Measurements from ENCODE around the gene GSG1L2. TPM values are rescaled to one million over a fixed set of nuclear protein-coding genes. Genes with fewer than 3 reads are reported as not detected.

The GSG1L2 gene
- total RNA-seq, 1 donor from 2014 or later, result not detected

- H3K36me3 ChIP-seq, result no peaks in the 10 kb centered on the region
- no peak overlapping the region for H3K4me3 ChIP-seq
- no peaks in the 10 kb centered on the region for H3K4me1 ChIP-seq
- H3K27me3 ChIP-seq, result no peaks in the 10 kb centered on the region
- no peak for DNase-seq
- no peak for ATAC-seq
- no peak for TF ChIP-seq CTCF (IDR thresholded peaks at IDR 0.05)
- peaks cover 7% of the 10 kb centered on the region for H3K9me3 ChIP-seq
- no peak overlapping the region for H3K27ac ChIP-seq
- intact Hi-C loops (cut with DNase I), result no loop called here
Observed at GRCh38 chr17:9859781-9860180, 37.9 kb upstream of the GSG1L2 start.

DNA sequence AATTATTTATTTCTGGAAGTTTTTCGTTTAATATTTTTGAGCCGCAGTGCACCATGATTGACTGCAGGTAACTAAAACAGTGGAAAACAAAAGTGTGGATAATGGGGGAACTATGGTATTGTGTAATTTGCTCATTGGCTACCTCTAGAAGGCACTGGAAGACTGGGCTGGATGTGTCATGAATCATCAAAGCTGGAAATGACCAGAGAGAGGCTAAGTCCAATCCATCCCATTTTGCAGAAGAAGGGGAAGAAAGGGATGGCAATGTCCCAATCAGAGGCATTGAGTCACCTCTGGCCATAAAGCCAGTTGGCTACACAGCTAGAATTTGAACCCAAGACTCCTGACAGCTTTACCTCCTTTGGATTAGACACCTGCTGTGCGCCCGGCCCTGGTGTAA lies 33.2 kb upstream of the GSG1L2 start:
- ATAC-seq, result no peak
- Histone ChIP-seq H3K27ac (no peak overlapping the region), H3K36me3 (no peaks in the 10 kb centered on the region), H3K4me3 (no peak overlapping the region), H3K9me3 (no peaks in the 10 kb centered on the region), H3K4me1 (no peaks in the 10 kb centered on the region), H3K27me3 (no peaks in the 10 kb centered on the region)
- no peak for TF ChIP-seq CTCF (IDR thresholded peaks at IDR 0.05)
- intact Hi-C loops (cut with DNase I), result no loop called here
- no peak for DNase-seq

- ATAC-seq (no peak), DNase-seq (no peak)
- Histone ChIP-seq H3K9me3 (no peaks in the 10 kb centered on the region), H3K4me1 (no peaks in the 10 kb centered on the region), H3K27ac (no peak overlapping the region), H3K27me3 (no peaks in the 10 kb centered on the region), H3K36me3 (no peaks in the 10 kb centered on the region), H3K4me3 (no peak overlapping the region)
- intact Hi-C loops (cut with DNase I), result no loop called here
- no peak for TF ChIP-seq CTCF (IDR thresholded peaks at IDR 0.05)
Observed at GRCh38 chr17:9854255-9854654, 32.4 kb upstream of the GSG1L2 start.

DNA sequence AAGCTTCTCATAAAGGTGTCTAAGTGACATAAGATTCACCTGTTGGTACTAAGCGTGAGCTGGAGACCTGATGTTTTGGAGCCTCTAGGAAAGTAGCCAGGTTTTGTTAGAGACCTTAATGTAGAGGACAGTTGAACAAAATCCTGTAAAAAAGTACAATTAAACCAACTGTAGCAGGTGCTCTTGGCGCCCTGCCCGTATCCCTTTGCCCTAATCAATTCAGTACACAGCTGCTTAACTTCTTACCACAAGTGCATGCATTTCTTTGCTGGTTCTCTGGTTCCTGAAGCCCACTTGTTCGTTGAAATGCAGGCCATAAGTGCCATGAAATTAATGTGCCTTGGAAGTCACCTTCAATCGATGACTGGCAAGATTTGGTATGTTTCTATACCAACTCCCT lies 28.3 kb upstream of the GSG1L2 start:
- DNase-seq, result no peak
- Histone ChIP-seq H3K9me3 (no peaks in the 10 kb centered on the region), H3K36me3 (no peaks in the 10 kb centered on the region), H3K27ac (no peak overlapping the region), H3K4me1 (no peaks in the 10 kb centered on the region), H3K4me3 (no peak overlapping the region), H3K27me3 (no peaks in the 10 kb centered on the region)
- TF ChIP-seq CTCF (IDR thresholded peaks at IDR 0.05), result no peak
- ATAC-seq, result no peak
- intact Hi-C loops (cut with DNase I), result no loop called here

- no peak for DNase-seq
Observed at GRCh38 chr17:9845306-9845705, 23.4 kb upstream of the GSG1L2 start.

More at GRCh38 chr17:9845306-9845705, 23.4 kb upstream of the GSG1L2 start:
- intact Hi-C loops (cut with DNase I), result no loop called here
- no peak overlapping the region for H3K27ac ChIP-seq
- TF ChIP-seq CTCF (IDR thresholded peaks at IDR 0.05), result no peak
- H3K4me3 ChIP-seq, result no peak overlapping the region
- H3K4me1 ChIP-seq, result peaks cover 8% of the 10 kb centered on the region
- H3K27me3 ChIP-seq, result no peaks in the 10 kb centered on the region
- no peaks in the 10 kb centered on the region for H3K36me3 ChIP-seq
- no peaks in the 10 kb centered on the region for H3K9me3 ChIP-seq
- no peak for ATAC-seq
